Liver (tissue), 3 donors: Measurements from ENCODE around the gene CCDC85A.

Source experiments
- GABPA ChIP-seq, 2 donors: IDR thresholded peaks in 1 of 2; conservative IDR thresholded peaks in 1 of 2; 2 replicates each; pipeline ENCODE4 v1.6.1; 2016; ENCODE audit warnings: antibody characterized with exemption in 2 of 2, mild to moderate bottlenecking in 1 of 2, moderate library complexity in 1 of 2
- RAD21 ChIP-seq, 2 donors: IDR thresholded peaks; 2 replicates each; pipeline ENCODE4 v1.6.1; 2016; ENCODE audit warnings: antibody characterized with exemption in 2 of 2, mild to moderate bottlenecking in 2 of 2
- RXRA ChIP-seq, 2 donors: IDR thresholded peaks; 2 replicates each; pipeline ENCODE4 v1.6.1; 2017 to 2018; ENCODE audit warnings: antibody characterized with exemption in 2 of 2, mild to moderate bottlenecking in 1 of 2
- SP1 ChIP-seq: IDR thresholded peaks from 2 replicates; pipeline ENCODE4 v1.6.1; 2018; ENCODE audit warnings: antibody characterized with exemption, mild to moderate bottlenecking
- TAF1 ChIP-seq: conservative IDR thresholded peaks from 2 replicates; pipeline ENCODE4 v1.6.1; 2016; ENCODE audit warnings: antibody characterized with exemption, mild to moderate bottlenecking
- YY1 ChIP-seq: IDR thresholded peaks from 2 replicates; pipeline ENCODE4 v1.6.1; 2016; ENCODE audit warnings: antibody characterized with exemption, mild to moderate bottlenecking
- TF ChIP-seq, protein P1 (sequence below): fragments of 150-350 bp; IDR thresholded peaks from 2 replicates; pipeline ENCODE4 v1.5.1; 2017; ENCODE audit warnings: improper control_type of control experiment, low read depth, low read length; ENCODE audit not compliant: missing input control
- TF ChIP-seq, protein P2 (sequence below): IDR thresholded peaks from 2 replicates; pipeline ENCODE4 v1.6.1; 2016; ENCODE audit warnings: antibody characterized with exemption
- TF ChIP-seq, protein P3 (sequence below): IDR thresholded peaks from 2 replicates; pipeline ENCODE4 v1.6.1; 2016; ENCODE audit warnings: antibody characterized with exemption
- donor health status: healthy.
- donor health status: healthy.

DNA sequence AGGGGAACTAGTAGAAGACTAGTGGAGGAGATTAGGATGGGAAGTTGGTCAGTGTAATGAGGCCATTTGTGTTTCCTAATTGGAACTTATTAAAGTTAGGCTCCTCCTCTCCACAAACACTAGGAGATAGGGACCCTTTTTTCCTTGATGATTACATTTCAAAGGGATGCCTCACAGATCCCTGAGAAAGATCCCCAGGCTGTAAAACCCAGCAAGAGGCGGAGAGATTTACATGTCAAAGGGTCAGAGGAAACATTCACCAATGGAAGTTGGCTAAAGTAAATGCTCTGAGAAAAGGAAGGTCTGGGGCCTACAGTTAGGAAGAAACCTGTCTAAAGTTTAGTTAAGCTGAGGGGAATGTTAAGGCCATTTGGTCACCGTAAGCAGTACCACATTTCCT lies 1.4 kb upstream of the CCDC85A start:
- TF ChIP-seq, protein P1, sequence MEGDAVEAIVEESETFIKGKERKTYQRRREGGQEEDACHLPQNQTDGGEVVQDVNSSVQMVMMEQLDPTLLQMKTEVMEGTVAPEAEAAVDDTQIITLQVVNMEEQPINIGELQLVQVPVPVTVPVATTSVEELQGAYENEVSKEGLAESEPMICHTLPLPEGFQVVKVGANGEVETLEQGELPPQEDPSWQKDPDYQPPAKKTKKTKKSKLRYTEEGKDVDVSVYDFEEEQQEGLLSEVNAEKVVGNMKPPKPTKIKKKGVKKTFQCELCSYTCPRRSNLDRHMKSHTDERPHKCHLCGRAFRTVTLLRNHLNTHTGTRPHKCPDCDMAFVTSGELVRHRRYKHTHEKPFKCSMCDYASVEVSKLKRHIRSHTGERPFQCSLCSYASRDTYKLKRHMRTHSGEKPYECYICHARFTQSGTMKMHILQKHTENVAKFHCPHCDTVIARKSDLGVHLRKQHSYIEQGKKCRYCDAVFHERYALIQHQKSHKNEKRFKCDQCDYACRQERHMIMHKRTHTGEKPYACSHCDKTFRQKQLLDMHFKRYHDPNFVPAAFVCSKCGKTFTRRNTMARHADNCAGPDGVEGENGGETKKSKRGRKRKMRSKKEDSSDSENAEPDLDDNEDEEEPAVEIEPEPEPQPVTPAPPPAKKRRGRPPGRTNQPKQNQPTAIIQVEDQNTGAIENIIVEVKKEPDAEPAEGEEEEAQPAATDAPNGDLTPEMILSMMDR = no peak
- TF ChIP-seq, protein P2, sequence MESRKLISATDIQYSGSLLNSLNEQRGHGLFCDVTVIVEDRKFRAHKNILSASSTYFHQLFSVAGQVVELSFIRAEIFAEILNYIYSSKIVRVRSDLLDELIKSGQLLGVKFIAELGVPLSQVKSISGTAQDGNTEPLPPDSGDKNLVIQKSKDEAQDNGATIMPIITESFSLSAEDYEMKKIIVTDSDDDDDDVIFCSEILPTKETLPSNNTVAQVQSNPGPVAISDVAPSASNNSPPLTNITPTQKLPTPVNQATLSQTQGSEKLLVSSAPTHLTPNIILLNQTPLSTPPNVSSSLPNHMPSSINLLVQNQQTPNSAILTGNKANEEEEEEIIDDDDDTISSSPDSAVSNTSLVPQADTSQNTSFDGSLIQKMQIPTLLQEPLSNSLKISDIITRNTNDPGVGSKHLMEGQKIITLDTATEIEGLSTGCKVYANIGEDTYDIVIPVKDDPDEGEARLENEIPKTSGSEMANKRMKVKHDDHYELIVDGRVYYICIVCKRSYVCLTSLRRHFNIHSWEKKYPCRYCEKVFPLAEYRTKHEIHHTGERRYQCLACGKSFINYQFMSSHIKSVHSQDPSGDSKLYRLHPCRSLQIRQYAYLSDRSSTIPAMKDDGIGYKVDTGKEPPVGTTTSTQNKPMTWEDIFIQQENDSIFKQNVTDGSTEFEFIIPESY = no peak
- TF ChIP-seq RAD21 (IDR thresholded peaks at IDR 0.05) (no peak), YY1 (no peak), TAF1 (no peak), GABPA (IDR thresholded peaks at IDR 0.05 in 1 of 2, conservative IDR thresholded peaks at IDR 0.05 in 1 of 2) (no peak), RXRA (IDR thresholded peaks at IDR 0.05) (no peak), SP1 (no peak)
- TF ChIP-seq, protein P3, sequence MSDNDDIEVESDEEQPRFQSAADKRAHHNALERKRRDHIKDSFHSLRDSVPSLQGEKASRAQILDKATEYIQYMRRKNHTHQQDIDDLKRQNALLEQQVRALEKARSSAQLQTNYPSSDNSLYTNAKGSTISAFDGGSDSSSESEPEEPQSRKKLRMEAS = no peak
